ENCODE data around the gene PPP2R5C.

The PPP2R5C gene

DNA sequence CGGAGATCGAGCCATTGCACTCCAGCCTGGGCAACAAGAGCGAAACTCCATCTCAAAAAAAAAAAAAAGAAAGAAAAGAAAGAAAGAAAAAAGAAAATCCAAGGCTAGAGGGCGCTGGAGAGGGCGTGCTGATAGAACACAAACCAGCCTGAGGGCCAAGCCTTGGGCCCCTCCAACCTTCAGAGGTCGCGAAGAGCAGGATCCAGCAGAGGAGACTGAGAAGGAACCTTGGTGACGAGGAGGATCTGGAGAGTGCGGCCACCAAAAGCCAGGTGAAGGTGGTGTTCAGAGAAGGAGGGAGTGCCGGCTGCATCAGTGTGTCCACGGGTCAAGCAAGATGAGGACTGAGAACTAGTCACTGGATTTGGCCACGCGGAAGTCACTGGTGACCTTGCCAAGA lies 198.7 kb downstream of the PPP2R5C start:
- Histone ChIP-seq H3K4me3 (IDR thresholded peaks at IDR 0.05; ENCODE audit: insufficient read depth, low read depth, low read length) (no peak overlapping the region), H3K79me2 (ENCODE audit: insufficient read depth, low read depth) (peaks cover 7% of the 10 kb centered on the region)

DNA sequence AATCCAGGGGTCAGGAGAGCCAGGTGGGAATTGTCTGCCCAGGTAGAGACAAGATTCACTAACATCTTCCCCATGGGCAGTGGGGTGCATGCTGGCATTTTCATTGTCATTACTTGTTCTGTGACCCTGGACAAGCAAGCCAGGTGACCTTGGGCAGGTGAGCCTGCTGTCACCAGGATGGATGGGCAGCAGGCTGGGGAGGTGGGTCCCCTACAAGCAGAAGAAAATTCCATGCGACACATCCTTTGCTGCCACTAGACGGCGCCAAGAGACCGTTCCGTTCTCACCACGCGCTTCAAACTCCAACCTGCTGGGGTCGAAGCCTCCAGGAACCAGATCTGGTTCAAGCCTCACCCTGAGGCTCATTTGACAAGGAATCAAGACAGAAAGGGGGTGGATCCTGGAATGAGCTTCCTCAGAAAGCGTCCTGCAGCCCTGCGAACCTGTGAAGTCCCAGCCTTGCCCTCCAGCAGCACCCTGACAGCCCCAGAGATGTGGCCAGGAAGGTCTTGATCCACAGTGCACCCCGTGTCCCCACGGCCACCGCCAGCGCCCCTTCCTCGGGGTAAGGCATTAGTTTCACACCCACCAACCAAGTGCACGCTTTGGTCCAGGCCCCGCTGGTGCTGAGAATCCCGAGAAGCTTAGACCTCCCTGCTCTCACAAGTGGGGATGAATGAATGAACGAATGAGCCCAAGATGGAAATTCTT lies 199.7 kb downstream of the PPP2R5C start:
- H3K4me2 ChIP-seq: no peak overlapping the region
- H2AFZ ChIP-seq (ENCODE audit: low read depth): peak overlapping the region; percentile 94
- H3K9ac ChIP-seq: no peak overlapping the region
- H3K4me1 ChIP-seq (ENCODE audit: low read depth, poor library complexity, severe bottlenecking): peaks cover 34% of the 10 kb centered on the region
- H3K27me3 ChIP-seq (ENCODE audit: insufficient read depth, low read depth): no peaks in the 10 kb centered on the region
- TF ChIP-seq CTCF (conservative IDR thresholded peaks at IDR 0.05; ENCODE audit: low read depth, low read length): peak; percentile 81
- peaks cover 6% of the 10 kb centered on the region; the same call in 1 of the 2 replicates for H4K20me1 ChIP-seq (ENCODE audit: insufficient read depth)
- H3K4me3 ChIP-seq (IDR thresholded peaks at IDR 0.05; ENCODE audit: insufficient read depth, low read depth, low read length): no peak overlapping the region
- peaks cover 17% of the 10 kb centered on the region for H3K79me2 ChIP-seq (ENCODE audit: insufficient read depth, low read depth)
- H3K36me3 ChIP-seq (ENCODE audit: insufficient read depth): no peaks in the 10 kb centered on the region
- H3K27ac ChIP-seq: no peak overlapping the region

More for the DNA sequence above, 198.7 kb downstream of the PPP2R5C start:
- Histone ChIP-seq H3K9ac (no peak overlapping the region), H3K36me3 (ENCODE audit: insufficient read depth) (no peaks in the 10 kb centered on the region), H3K4me2 (no peak overlapping the region; the same call in 1 of the 2 replicates), H2AFZ (ENCODE audit: low read depth) (peak overlapping the region; percentile 41; the same call in 1 of the 2 replicates), H3K4me1 (ENCODE audit: low read depth, poor library complexity, severe bottlenecking) (peaks cover 27% of the 10 kb centered on the region), H4K20me1 (ENCODE audit: insufficient read depth) (no peaks in the 10 kb centered on the region), H3K27me3 (ENCODE audit: insufficient read depth, low read depth) (no peaks in the 10 kb centered on the region), H3K27ac (no peak overlapping the region)
- peak; percentile 73 for TF ChIP-seq CTCF (conservative IDR thresholded peaks at IDR 0.05; ENCODE audit: low read depth, low read length)

- Histone ChIP-seq H3K9ac (no peak overlapping the region), H3K36me3 (ENCODE audit: insufficient read depth) (no peaks in the 10 kb centered on the region), H3K27me3 (ENCODE audit: insufficient read depth, low read depth) (no peaks in the 10 kb centered on the region), H2AFZ (ENCODE audit: low read depth) (no peak overlapping the region), H3K4me1 (ENCODE audit: low read depth, poor library complexity, severe bottlenecking) (peaks cover 42% of the 10 kb centered on the region), H3K79me2 (ENCODE audit: insufficient read depth, low read depth) (peaks cover 24% of the 10 kb centered on the region), H3K27ac (no peak overlapping the region), H3K4me2 (no peak overlapping the region), H4K20me1 (ENCODE audit: insufficient read depth) (peaks cover 6% of the 10 kb centered on the region; the same call in 1 of the 2 replicates), H3K4me3 (IDR thresholded peaks at IDR 0.05; ENCODE audit: insufficient read depth, low read depth, low read length) (no peak overlapping the region)
- TF ChIP-seq CTCF (conservative IDR thresholded peaks at IDR 0.05; ENCODE audit: low read depth, low read length): no peak
Measured at GRCh38 chr14:101961746-101962502, 200.4 kb downstream of the PPP2R5C start.

- peaks cover 6% of the 10 kb centered on the region; the same call in 1 of the 2 replicates for H4K20me1 ChIP-seq (ENCODE audit: insufficient read depth)
- no peaks in the 10 kb centered on the region for H3K27me3 ChIP-seq (ENCODE audit: insufficient read depth, low read depth)
- peaks cover 47% of the 10 kb centered on the region for H3K4me1 ChIP-seq (ENCODE audit: low read depth, poor library complexity, severe bottlenecking)
- H3K9ac ChIP-seq: no peak overlapping the region
- H3K27ac ChIP-seq: no peak overlapping the region
- no peak overlapping the region for H3K4me3 ChIP-seq (IDR thresholded peaks at IDR 0.05; ENCODE audit: insufficient read depth, low read depth, low read length)
- no peaks in the 10 kb centered on the region for H3K36me3 ChIP-seq (ENCODE audit: insufficient read depth)
- H3K79me2 ChIP-seq (ENCODE audit: insufficient read depth, low read depth): peaks cover 30% of the 10 kb centered on the region
- no peak overlapping the region for H3K4me2 ChIP-seq
- TF ChIP-seq CTCF (conservative IDR thresholded peaks at IDR 0.05; ENCODE audit: low read depth, low read length): no peak
- H2AFZ ChIP-seq (ENCODE audit: low read depth): no peak overlapping the region
Measured at GRCh38 chr14:101962503-101962874, 201.0 kb downstream of the PPP2R5C start.
